NCI-H69 (cell line): ENCODE data around the gene TMEM259.

Source experiments
- DNase-seq: peaks from one replicate; lab custom pipeline; 2025; lab: John Stamatoyannopoulos, UW

The TMEM259 gene

DNA sequence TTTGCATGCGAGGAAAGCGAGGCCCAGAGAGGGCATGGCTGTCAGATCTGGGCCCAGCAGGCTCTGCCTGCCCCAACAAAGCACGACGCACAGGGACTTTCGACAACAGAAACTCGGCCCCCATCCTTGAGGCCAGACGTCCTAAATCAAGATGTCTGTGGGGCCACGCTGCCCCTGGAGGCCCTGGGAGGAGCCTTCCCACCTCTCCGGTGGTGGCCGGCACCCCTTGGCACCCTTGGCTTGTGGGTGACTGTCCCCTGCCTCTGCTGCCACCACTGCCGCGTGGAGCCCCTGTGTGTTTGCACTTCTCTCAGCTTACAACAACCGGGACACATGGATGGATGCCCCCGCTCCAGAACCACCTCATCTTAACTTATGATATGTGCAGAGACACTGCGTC lies 32.4 kb downstream of the TMEM259 start:
- DNase-seq, result no peak

DNA sequence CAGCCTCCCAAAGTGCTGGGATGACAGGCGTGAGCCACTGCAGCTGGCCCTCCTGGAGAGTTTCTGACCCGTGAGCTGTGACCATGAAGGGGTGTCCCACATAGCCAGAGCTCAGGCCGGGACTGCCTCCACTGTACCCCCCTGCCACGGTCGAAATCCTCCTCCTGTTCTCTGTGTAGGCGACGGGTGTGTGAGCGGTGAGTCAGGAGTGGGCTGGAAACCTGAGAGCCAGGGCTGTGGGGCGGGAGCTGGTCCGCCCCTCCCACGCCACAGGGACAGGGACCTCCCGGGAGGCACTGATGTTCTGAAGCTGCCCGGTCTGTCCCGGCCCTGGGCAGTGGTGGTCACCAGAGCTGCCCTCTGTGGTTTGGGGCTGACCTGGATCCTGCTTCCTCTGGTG lies 32.8 kb downstream of the TMEM259 start:
- DNase-seq, result no peak

DNA sequence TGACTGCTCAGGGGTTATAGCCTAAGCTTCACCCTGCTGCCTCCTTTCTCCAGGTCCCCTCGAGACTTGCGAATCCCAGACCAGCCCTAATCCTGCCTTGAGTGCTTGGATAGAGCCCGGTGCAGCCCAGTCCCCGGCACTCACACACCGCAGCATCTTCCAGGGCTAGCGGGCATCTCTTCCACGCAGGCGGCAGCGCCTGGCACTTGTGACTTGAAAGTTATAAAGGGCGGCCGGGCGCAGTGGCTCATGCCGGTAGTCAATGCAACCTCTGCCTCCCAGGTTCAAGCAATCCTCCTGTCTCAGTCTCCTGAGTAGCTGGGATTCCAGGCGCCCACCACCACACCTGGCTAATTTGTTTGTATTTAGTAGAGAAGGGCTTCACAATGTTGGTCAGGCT lies 34.8 kb downstream of the TMEM259 start:
- no peak for DNase-seq

DNA sequence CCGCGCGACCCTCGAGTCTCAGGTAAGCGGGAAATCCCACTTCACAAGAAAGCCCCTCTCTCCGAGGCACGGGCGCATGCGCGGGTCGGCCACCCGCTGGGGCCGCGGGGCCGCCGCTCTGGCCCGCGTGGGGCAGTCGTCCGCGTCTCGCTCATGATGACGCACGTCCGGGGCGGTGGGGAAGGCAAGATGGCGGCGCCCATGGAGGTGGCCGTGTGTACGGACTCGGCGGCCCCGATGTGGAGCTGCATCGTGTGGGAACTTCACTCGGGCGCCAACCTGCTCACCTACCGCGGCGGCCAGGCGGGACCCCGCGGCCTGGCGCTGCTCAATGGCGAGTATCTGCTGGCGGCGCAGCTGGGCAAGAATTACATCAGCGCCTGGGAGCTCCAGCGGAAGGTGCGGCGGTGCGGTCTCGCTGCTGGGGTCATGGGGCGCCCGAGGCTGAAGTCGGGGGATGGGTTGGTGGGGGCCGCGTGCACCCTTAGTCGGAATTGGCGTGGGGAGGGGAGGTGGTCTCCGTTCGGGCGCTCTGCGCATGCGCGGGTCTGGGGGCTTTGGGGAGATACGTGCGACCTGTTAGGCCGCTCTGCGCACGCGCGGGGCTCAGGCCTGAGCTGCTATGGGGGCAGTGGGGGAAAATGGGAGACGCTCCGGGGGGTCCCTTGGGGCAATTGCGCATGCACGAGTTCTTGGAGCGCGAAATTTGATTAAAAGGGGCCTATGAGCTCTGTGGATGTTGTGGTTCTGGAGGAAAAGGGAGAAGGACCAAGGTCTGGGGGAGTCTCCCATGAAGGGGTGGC lies 36.6 kb downstream of the TMEM259 start, which contains the start of gene WDR18:
TSS of gene WDR18 (plus strand) at position 181 of the 803 bp plus-strand sequence. CDS start at position 190, 9 bp downstream.
- DNase-seq, result peak; percentile 96

DNA sequence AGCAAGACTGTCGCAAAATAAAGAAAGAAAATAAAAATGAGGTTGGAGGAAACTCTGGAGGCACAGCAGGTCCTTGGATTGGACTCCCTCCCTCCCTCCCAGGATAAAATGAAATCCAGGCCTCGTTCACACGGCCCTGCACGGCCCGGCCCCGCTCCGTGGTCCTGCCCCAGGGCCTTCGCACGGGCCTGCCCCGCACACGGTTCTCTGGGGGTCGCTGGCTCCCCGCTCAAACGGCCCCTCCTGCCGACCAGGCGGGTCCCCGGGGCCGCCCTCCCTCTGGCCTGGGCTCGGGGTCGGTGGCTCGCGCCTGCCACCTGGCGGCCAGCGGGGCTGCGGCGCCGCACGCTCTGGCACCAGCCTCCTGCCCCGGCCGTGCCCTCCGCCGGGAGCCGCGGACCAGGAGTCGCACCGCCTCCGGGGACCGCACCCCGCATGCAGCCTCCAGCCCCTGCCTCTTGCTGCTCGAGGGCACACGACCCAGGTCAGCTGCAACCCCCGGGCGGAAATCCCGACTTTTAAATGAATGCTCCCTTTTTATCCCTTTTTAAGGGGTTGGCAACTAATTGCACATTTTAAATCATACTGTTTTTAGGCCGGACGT lies 38.3 kb downstream of the TMEM259 start:
- DNase-seq, result peak; percentile 81

DNA sequence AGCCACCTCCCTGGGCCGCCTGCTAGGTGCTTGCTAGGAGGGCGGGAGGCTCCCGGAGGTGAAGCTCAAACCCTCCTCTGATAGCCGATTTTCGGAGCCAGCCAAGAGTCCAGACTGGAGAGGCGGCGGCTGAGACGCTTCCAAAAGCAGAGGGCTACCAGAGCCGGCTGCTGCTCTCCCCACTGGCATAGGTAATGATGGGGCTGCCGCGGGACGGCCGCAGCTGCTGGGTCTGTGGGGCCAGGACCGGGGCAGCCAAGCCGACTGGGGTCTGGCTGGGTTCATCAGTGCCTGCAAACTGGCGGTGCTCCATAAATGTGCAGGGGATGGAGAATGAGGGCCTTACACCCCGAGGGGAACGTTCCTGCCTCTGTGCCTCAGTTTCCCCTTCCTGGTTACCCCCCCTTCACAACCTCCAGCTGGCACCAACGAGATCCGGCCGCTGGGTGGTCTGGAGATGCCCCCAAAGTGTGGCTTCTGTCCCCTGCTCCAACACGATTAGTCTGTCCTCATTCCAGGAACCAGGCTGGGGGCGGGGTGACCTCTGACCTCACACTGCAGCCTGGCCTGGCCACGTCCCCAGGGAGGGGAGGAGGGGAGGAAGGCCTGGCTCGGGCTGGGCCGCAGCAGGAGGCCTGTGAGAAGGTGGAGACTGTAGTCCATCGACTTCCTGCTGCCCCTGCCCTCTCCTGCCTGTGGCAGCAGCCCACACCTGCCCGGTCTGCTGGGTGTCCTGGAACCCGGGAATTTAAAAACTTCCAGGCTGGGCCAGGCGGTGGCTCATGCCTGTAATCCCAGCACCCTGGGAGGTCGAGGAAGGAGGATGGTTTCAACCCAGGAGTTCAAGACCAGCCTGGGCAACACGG lies 40.6 kb downstream of the TMEM259 start:
- peak; percentile 50 for DNase-seq

DNA sequence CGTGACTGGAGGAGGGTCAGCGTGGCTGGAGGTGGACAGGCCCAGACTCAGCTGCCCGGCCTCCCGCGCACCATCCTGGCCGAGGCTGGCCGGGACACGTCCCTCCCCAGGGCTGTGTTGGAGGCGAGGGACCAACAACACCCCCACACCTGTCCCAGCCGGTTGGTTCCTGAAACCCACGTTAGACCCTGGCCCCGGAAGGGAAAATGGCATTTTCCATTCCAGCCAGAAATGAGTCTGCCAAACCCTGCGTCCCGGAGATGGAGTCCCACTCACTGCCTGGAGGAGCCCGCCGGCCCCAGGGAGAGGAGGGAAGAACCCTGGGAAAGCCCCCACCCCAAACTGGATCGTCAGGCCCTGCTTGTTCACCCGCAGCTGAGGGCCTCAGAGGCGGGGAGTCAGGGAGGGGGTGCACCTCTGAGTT lies 41.6 kb downstream of the TMEM259 start:
- no peak for DNase-seq

DNA sequence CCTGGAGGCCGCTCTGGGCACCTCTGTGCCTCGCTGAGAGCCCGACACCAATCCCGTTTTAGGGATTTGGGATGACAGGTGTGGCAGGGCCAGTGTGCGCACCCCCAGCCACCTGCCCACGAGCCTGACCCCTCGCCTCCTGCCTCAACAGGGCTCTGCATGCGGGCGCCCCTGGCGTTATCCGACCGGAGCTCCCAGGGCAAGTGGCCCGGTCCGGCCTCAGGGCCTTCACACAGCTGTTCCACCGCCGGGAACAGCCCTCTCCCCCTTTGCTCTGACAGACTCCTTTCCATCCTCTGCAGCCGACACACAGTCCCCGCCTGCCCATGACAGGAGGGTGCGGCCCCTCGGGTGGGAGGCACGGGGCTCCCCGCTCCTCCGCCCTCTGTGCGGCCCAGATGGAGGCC lies 43.9 kb downstream of the TMEM259 start:
- no peak for DNase-seq

DNA sequence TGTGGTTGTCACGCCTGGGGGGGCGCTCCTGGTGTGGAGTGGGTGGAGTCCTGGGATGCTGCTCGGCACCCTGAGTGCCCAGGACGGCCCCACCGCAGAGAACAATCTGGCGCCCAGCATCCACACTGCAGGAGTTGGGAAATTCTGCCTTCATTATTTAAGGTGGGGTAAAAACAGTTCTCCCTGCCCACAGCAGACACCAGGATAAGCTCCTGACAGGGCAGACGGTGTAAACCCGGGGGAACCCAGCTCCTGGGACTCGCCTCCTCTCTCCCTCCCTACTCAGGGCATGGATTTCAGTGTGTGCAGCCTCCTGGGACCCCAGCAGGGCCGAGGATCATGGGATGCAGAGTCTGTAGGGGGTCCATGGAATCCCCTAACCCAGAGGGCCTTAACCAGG lies 44.4 kb downstream of the TMEM259 start:
- no peak for DNase-seq

DNA sequence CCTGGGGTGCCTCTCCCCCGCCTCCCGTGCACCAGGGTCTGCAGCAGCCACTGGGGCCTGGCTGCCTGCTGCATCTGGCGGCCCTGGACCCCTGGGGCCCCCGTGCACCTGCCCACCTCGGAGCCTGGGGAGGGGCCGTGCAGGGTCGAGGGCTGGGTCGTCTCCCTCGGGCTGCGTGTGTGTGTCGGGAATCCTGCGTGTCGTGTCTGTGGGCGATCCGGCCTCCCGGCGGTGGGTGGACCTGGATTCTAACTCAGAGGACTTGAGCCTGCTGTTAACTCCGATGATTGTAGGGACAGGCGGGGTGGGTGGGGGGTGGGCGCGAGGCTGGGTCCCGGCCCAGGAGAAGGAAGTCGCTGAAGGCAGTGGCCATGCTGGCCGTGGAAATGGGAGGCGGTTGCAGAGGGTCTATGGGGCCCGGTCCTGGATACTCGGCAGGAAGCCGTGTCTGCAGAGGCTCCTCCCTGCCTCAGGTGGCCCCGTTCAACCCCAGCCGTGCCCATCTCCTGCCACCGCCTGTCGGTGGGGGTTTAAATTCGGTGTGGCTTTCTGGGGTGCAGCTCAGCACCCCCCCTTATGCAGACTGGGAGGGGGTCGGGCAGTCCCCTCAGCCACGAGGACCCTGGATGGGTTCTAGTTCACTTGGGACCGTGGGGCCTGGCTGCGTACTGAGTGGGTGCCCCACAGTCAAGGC lies 46.2 kb downstream of the TMEM259 start:
- DNase-seq, result no peak

DNA sequence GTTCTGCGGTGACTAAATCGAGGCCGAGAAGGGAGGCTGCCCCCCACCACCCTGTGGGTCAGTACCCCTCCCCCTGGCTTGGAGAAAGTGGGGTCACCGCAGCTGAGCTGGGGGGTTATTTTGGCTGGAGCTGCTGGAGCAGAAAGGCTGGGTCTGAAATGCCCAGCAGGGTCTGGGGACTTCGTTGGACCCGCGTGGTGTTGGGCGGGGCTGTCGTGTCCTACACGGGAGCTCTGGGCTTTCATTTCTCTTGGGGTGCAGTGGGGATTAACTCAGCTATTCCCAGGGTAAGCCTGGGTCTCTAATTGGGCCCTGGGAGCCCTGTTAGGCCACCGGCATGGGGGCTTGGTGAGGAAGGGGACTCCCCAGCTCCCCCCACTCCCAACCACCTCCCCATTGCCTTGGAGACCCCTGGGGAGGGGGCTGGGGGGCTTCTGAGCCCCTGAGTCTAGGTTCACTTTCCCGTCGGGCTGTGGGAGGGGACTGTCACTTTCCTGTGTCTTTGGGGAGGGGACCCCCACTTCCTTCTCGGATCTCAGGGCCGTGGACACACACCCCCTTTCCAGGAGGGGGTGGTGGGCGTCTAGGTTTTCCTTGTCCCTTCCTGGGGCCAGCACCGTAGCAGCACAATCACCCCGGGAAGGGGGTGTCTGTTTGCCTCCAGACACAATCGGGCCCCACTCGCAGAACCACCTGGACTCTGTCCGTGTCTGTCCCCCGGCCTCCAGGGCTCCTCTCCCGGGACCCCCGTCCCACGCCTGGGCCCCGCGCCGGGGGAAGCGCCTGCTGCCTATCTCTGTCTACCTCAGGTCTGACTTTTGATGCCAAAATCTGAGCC lies 47.0 kb downstream of the TMEM259 start:
- DNase-seq, result no peak

DNA sequence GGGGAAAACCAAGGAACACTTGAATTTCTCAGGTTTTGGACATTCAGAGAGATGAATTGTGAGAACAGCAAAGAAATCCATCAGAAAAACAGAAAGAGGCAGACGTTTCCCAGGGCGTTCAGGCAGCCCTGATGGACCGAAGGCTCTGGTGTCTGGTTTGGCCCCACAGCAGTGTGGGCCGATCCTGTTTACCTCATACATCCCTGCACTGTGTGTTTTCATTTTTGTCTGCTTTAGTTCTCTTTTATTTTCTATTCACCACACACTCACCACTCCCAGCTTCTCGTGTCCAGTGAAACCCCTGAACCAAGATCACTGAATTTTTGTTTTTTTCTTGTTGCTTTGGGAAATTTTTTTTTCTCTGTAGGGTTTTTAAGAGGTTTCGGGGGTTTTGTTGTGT lies 48.6 kb downstream of the TMEM259 start:
- no peak for DNase-seq

DNA sequence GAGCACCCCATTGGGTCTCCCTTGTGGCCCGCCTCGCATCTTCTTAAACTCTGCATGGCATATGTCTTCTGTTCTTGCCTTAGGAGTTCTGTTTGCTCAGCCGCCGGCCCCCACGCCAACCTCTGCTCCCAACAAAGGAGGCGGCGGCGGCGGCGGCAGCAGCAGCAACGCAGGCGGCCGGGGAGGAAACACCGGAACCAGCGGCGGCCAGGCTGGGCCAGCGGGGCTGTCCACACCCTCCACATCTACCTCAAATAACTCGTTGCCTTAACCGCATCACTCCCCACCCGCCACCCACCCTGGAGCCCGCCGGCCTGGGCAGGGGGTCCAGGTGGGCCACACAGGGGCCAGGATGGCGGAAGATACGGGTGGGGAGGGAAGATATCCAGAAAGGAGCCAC lies 49.1 kb downstream of the TMEM259 start:
- no peak for DNase-seq

DNA sequence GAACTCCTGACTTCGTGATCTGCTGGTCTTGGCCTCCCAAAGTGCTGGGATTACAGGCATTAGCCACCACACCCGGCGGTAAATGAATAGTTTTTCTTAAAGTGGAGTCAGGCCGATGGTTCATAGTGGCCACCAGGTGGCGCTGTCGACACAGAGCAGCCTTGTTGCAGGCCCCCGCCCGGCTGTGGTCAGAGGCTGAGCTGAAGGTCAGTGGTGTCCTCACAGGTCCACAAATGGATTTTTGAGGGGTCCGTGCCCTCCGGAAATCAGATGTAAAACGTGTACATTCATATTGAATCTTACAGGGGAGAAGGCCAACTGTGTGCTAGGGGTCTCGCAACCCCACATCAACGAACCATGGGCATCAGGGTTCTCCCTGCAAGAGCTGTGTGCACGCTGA lies 50.2 kb downstream of the TMEM259 start:
- DNase-seq, result peak; percentile 19

DNA sequence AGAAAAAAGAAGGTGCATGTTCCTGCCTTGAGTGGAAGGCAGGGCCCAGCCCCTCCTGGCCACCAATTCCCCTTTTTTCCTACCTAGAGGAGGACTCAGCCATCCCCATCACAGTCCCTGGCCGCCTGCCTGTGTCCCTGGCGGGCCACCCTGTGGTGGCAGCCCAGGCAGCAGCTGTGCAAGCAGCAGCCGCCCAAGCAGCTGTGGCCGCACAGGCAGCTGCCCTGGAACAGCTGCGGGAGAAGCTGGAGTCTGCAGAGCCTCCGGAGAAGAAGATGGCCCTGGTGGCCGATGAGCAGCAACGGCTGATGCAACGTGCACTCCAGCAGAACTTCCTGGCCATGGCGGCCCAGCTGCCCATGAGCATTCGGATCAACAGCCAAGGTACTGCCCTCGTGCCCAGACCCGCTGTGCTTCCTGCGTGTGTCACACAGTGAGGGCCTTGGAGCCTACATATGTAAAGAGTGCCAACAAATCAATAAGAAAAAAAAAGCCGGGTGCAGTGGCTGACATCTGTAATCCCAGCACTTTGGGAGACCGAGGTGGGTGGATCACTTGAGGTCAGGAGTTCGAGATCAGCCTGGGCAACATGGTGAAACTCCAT lies 54.3 kb downstream of the TMEM259 start:
- DNase-seq, result no peak

DNA sequence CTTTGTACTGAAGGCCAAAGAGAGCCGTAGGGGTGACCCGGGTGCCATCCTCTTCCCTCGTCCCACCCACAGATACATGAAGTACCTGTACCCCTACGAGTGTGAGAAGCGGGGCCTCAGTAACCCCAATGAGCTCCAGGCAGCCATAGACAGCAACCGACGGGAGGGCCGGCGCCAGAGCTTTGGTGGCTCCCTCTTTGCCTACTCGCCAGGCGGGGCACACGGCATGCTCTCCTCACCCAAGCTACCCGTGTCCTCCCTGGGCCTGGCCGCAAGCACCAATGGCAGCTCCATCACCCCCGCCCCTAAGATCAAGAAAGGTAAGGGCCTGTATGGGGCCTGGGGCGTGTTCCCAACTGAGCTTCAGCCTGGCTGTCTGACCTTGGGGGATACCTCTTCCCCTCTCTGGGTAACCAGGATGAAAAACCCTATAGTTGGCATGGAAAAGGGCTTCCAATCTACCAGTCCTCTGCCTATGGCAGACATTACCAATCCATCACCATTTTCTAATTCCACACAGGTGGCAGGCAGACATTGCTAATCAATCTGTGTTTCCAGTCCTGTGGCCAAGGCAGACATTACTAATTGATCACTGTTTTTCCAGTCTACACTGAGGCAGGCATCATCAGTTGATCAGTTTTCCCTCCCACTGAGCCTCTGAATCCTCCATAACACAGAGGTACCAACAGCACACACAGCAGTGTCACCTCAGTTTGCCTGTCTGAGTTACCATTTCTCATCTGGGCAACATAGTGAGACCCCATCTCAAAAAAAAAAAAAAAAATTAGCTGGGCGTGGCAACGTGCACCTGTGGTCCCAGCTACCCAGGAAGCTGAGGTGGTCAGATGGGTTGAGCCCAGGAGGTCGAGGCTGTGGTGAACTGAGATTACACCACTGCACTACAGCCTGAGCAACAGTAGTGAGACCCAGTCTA lies 55.9 kb downstream of the TMEM259 start:
- no peak for DNase-seq

DNA sequence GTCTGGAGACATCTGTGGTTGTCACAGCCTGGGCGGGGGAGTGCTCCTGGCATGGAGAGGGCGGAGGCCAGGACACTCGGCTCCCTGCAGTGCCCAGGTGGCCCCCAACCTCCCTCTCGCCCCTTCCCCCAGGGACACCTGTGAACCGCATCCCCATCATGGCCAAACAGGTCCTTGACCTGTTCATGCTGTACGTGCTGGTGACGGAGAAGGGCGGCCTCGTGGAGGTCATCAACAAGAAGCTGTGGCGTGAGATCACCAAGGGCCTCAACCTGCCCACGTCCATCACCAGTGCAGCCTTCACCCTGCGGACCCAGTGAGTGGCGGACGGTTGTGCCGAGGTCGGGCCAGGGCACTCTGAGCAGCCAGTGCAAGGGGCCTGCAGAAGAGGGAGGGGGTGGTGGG lies 56.8 kb downstream of the TMEM259 start:
- DNase-seq, result no peak

DNA sequence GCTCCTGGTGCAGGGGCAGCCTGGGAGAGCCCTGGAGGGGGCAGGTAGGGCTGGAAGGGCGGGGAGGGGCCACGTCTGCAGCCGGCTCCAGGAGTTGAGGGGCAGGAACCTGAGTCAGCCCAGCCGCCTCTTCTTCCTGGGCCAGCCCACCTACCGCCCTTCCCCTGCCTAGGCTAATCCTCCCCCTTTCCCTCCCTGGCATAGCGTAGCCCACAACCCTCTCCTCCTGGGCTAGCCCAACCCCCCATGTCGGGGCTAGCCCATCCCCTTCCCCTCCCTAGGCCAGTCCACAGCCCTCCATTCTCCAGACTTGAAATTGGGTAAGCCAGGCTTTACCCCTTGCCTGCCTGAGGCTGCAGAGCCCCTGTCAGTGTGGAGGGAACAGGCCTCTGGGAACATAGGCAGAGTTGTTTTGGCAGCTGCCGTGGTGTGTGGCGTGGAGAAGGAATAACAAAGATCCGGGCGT lies 57.4 kb downstream of the TMEM259 start:
- no peak for DNase-seq

DNA sequence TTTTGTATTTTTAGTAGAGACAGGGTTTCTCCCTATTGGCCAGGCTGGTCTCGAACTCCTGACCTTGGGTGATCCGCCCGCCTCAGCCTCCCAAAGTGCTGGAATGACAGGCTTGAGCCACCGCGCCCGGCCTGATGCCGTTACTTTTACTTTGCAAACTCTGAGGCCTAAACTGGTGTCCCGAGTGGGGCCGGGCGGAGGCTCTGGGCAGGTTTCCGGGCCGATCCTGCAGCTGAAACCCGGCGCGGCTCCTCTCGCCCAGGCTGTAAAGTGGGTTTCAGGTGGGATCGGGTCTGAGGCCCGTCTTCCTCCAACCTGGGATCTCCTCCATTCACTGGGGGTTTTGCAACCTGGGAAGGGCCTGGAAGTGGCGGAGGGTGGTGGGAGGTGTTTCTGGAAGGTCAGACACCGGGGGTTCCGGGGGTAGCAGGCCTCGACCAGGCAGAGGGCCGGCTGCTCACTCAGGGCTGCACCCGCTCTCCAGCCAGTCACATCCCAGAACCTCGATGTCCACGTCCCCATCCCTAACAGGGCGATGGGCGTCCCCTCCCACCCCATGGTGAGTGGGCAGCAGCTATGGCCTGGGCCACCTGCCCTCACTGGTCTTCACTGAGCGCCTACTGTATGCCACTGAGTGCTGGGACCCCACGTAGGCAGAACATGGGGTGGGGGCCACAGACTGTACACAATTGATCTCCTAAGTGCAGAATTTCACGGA lies 58.1 kb downstream of the TMEM259 start:
- no peak for DNase-seq
